Measurements from ENCODE around the gene ITPR3. TPM values are rescaled to one million over a fixed set of nuclear protein-coding genes. Genes with fewer than 3 reads are reported as not detected.

The ITPR3 gene
- total RNA-seq, 1 experiment from 2014 or later = 103 TPM

DNA sequence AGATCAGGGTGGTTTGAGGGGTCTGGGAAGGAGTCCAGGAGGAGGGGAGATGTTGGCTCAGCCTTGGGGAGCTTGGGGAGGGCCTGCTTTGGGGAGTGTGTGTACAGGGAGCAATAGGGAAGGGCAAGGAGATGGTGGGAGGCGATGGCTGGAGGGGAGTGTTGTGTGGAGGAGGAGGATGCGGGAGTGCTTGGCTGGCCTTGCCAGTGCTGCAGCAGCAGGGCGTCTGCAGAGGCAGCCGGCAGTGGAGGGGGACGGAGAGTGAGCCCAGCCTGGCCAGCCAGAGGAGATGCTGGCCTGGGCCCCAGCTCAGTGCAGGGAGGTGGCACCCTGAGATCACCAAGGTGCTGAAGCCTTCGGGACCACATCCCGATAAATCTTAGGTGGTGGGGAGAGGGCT lies 121.7 kb downstream of the ITPR3 start:
- Histone ChIP-seq H3K4me3 (replicated peaks in 1 of 2; ENCODE audit: low read depth in 1 of 2, low read length in 2 of 2) (no peak overlapping the region), H3K4me1 (ENCODE audit: control insufficient read depth in 1 of 2, insufficient read depth in 2 of 2, low read length in 2 of 2) (peaks cover 2 to 9% of the 10 kb centered on the region in 2 experiments; a peak in 3 of 4 replicates), H3K4me2 (ENCODE audit: low read length) (no peak overlapping the region), H4K20me1 (ENCODE audit: insufficient read depth) (no peaks in the 10 kb centered on the region), H3K27me3 (ENCODE audit: insufficient read depth, low read length) (peaks cover 6% of the 10 kb centered on the region; the same call in 1 of the 2 replicates), H3K9me3 (ENCODE audit: control insufficient read depth in 1 of 2, insufficient read depth in 1 of 2, low read depth in 1 of 2, low read length in 2 of 2) (no peaks in the 10 kb centered on the region), H3K9me2 (ENCODE audit: insufficient read depth) (no peaks in the 10 kb centered on the region), H3K9ac (ENCODE audit: low read length) (no peak overlapping the region), H3K36me3 (ENCODE audit: control insufficient read depth in 1 of 2, insufficient read depth in 2 of 2, low read length in 2 of 2) (no peaks in the 10 kb centered on the region), H3K27ac (ENCODE audit: low read depth, low read length) (no peak overlapping the region), H3K79me2 (ENCODE audit: insufficient read depth, low read length) (no peaks in the 10 kb centered on the region), H2AFZ (ENCODE audit: low read depth, low read length, poor library complexity, severe bottlenecking) (no peak overlapping the region)
- ChIA-PET POLR2A (no interaction called here), CTCF (interaction anchor here (0.8 to 3.5 kb wide), 3 partner anchors 29 to 412 kb away, joined by 4 to 14 read pairs (median 8); no protein-coding TSS in a partner anchor), RAD21 (ENCODE audit: low non-redundant PET in 1 of 2, low total read pairs in 2 of 2, uncharacterized antibody in 2 of 2, unreplicated experiment in 2 of 2) (no interaction called here)
- BruUV-seq (replicated peaks) = no TSS peak
- TF ChIP-seq, protein P1, sequence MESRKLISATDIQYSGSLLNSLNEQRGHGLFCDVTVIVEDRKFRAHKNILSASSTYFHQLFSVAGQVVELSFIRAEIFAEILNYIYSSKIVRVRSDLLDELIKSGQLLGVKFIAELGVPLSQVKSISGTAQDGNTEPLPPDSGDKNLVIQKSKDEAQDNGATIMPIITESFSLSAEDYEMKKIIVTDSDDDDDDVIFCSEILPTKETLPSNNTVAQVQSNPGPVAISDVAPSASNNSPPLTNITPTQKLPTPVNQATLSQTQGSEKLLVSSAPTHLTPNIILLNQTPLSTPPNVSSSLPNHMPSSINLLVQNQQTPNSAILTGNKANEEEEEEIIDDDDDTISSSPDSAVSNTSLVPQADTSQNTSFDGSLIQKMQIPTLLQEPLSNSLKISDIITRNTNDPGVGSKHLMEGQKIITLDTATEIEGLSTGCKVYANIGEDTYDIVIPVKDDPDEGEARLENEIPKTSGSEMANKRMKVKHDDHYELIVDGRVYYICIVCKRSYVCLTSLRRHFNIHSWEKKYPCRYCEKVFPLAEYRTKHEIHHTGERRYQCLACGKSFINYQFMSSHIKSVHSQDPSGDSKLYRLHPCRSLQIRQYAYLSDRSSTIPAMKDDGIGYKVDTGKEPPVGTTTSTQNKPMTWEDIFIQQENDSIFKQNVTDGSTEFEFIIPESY (IDR thresholded peaks at IDR 0.05; ENCODE audit: extremely low read depth, insufficient replicate concordance, low read length) = no peak
- TF ChIP-seq JUND (IDR thresholded peaks at IDR 0.05) = no peak
- TF ChIP-seq SRF (IDR thresholded peaks at IDR 0.05; ENCODE audit: low read depth) = no peak
- TF ChIP-seq ZFX (IDR thresholded peaks at IDR 0.05) = no peak
- TF ChIP-seq FOSL1 (IDR thresholded peaks at IDR 0.05; ENCODE audit: low read depth) = no peak
- TF ChIP-seq EGR1 (IDR thresholded peaks at IDR 0.05; ENCODE audit: low read depth) = no peak
- no peak for TF ChIP-seq ZNF274 (IDR thresholded peaks at IDR 0.05; ENCODE audit: low read depth, low read length)
- no peak for TF ChIP-seq CEBPB (IDR thresholded peaks at IDR 0.05; ENCODE audit: low read depth)
- no peak for TF ChIP-seq POLR2A (IDR thresholded peaks at IDR 0.05; ENCODE audit: borderline replicate concordance, extremely low read depth, insufficient read depth, insufficient read length)
- TF ChIP-seq, protein P2, sequence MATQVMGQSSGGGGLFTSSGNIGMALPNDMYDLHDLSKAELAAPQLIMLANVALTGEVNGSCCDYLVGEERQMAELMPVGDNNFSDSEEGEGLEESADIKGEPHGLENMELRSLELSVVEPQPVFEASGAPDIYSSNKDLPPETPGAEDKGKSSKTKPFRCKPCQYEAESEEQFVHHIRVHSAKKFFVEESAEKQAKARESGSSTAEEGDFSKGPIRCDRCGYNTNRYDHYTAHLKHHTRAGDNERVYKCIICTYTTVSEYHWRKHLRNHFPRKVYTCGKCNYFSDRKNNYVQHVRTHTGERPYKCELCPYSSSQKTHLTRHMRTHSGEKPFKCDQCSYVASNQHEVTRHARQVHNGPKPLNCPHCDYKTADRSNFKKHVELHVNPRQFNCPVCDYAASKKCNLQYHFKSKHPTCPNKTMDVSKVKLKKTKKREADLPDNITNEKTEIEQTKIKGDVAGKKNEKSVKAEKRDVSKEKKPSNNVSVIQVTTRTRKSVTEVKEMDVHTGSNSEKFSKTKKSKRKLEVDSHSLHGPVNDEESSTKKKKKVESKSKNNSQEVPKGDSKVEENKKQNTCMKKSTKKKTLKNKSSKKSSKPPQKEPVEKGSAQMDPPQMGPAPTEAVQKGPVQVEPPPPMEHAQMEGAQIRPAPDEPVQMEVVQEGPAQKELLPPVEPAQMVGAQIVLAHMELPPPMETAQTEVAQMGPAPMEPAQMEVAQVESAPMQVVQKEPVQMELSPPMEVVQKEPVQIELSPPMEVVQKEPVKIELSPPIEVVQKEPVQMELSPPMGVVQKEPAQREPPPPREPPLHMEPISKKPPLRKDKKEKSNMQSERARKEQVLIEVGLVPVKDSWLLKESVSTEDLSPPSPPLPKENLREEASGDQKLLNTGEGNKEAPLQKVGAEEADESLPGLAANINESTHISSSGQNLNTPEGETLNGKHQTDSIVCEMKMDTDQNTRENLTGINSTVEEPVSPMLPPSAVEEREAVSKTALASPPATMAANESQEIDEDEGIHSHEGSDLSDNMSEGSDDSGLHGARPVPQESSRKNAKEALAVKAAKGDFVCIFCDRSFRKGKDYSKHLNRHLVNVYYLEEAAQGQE (IDR thresholded peaks at IDR 0.05; ENCODE audit: low read depth) = no peak
- TF ChIP-seq CBX3 (IDR thresholded peaks at IDR 0.05; ENCODE audit: low read depth) = no peak
- TF ChIP-seq ELF1 (IDR thresholded peaks at IDR 0.05; ENCODE audit: borderline replicate concordance, low read depth) = no peak
- TF ChIP-seq SIN3A (IDR thresholded peaks at IDR 0.05; ENCODE audit: low read depth) = no peak
- no peak for TF ChIP-seq YY1 (IDR thresholded peaks at IDR 0.05; ENCODE audit: extremely low read depth, insufficient replicate concordance, low read depth, low read length)
- TF ChIP-seq EZH2 (IDR thresholded peaks at IDR 0.05) = no peak
- TF ChIP-seq, protein P3, sequence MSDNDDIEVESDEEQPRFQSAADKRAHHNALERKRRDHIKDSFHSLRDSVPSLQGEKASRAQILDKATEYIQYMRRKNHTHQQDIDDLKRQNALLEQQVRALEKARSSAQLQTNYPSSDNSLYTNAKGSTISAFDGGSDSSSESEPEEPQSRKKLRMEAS (IDR thresholded peaks at IDR 0.05) = no peak
- TF ChIP-seq TCF7L2 (IDR thresholded peaks at IDR 0.05; ENCODE audit: borderline replicate concordance, extremely low read depth, insufficient read depth, insufficient read length) = no peak
- TF ChIP-seq POLR2AphosphoS5 (IDR thresholded peaks at IDR 0.05; ENCODE audit: low read depth, low read length) = no peak
- TF ChIP-seq, protein P4, sequence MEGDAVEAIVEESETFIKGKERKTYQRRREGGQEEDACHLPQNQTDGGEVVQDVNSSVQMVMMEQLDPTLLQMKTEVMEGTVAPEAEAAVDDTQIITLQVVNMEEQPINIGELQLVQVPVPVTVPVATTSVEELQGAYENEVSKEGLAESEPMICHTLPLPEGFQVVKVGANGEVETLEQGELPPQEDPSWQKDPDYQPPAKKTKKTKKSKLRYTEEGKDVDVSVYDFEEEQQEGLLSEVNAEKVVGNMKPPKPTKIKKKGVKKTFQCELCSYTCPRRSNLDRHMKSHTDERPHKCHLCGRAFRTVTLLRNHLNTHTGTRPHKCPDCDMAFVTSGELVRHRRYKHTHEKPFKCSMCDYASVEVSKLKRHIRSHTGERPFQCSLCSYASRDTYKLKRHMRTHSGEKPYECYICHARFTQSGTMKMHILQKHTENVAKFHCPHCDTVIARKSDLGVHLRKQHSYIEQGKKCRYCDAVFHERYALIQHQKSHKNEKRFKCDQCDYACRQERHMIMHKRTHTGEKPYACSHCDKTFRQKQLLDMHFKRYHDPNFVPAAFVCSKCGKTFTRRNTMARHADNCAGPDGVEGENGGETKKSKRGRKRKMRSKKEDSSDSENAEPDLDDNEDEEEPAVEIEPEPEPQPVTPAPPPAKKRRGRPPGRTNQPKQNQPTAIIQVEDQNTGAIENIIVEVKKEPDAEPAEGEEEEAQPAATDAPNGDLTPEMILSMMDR (IDR thresholded peaks at IDR 0.05 in 2 of 3, conservative IDR thresholded peaks at IDR 0.05 in 1 of 3; ENCODE audit: borderline replicate concordance in 1 of 3, insufficient read depth in 1 of 3, low read depth in 2 of 3, low read length in 2 of 3) = no peak
- TF ChIP-seq, protein P5, sequence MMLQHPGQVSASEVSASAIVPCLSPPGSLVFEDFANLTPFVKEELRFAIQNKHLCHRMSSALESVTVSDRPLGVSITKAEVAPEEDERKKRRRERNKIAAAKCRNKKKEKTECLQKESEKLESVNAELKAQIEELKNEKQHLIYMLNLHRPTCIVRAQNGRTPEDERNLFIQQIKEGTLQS (IDR thresholded peaks at IDR 0.05) = no peak
- intact Hi-C loops (cut with micrococcal nuclease) = no loop called here
- ATAC-seq (no peak), DNase-seq (ENCODE audit: low read depth, low spot score) (no peak)
